IMR-90 (cell line): ENCODE measurements around the gene RBP5. TPM values are rescaled to one million over a fixed set of nuclear protein-coding genes. Genes with fewer than 3 reads are reported as not detected.

Experiments
- ATAC-seq: fragments of 200-7000 bp; cut with Tn5 transposase; 2 replicates; pipeline ENCODE4 v1.9.1; 2020; ENCODE audit warnings: low read depth, mild to moderate bottlenecking, moderate library complexity
- BruUV-seq: library from RNA; stranded (reverse); fragments of 400-500 nt; replicated peaks from 2 replicates; lab custom pipeline; 2021; lab: Mats Ljungman, UMichigan
- CTCF ChIA-PET: fragments of 300-600 bp; formaldehyde crosslinking; extraction: SDS; loops from one replicate; lab custom pipeline; 2021; ENCODE audit warnings: antibody characterized with exemption; lab: Yijun Ruan, JAX
- POLR2A ChIA-PET: fragments of 300-600 bp; sonication (Branson Sonifier 250); formaldehyde crosslinking; loops from one replicate; lab custom pipeline; 2022; ENCODE audit warnings: antibody characterized with exemption; ENCODE audit not compliant: unreplicated experiment; lab: Charles Lee
- DNase-seq: peaks from one replicate; pipeline ENCODE4 v3.0.0; 2013
- H2AFZ ChIP-seq: replicated peaks from 2 replicates; pipeline ENCODE3; 2013; ENCODE audit warnings: low read length, mild to moderate bottlenecking; ENCODE audit not compliant: poor library complexity
- H2AK5ac ChIP-seq: 2 replicates; pipeline ENCODE4 v1.6.1; 2013; ENCODE audit warnings: low read depth, low read length, inconsistent platforms
- H2AK9ac ChIP-seq: replicated peaks from 2 replicates; pipeline ENCODE3; 2013; ENCODE audit warnings: mild to moderate bottlenecking, low read depth, low read length, moderate library complexity; ENCODE audit not compliant: poor library complexity
- H2BK120ac ChIP-seq: 2 replicates; pipeline ENCODE4 v1.6.1; 2013; ENCODE audit warnings: low read depth, low read length, inconsistent platforms
- H2BK15ac ChIP-seq: 3 replicates; pipeline ENCODE4 v1.6.1; 2013; ENCODE audit warnings: low read depth, low read length, inconsistent platforms
- H2BK20ac ChIP-seq: 2 replicates; pipeline ENCODE4 v1.6.1; 2013; ENCODE audit warnings: low read depth, mild to moderate bottlenecking, inconsistent platforms, low read length, moderate library complexity
- H2BK5ac ChIP-seq: 2 replicates; pipeline ENCODE4 v1.6.1; 2013; ENCODE audit warnings: mild to moderate bottlenecking, low read depth, low read length, inconsistent platforms; ENCODE audit not compliant: poor library complexity, severe bottlenecking
- H3K14ac ChIP-seq: replicated peaks from 2 replicates; pipeline ENCODE4 v1.6.1; 2013; ENCODE audit warnings: low read depth, low read length, inconsistent platforms
- H3K18ac ChIP-seq: 2 replicates; pipeline ENCODE4 v1.6.1; 2013; ENCODE audit warnings: low read depth, low read length, control low read depth
- H3K23ac ChIP-seq: 2 replicates; pipeline ENCODE4 v1.6.1; 2013; ENCODE audit warnings: low read depth, low read length, inconsistent platforms
- H3K27ac ChIP-seq: 2 replicates; pipeline ENCODE4 v1.5.1; 2013; ENCODE audit warnings: mild to moderate bottlenecking, control low read depth, low read length; ENCODE audit not compliant: insufficient read depth
- H3K27me3 ChIP-seq: 2 replicates; pipeline ENCODE4 v1.6.1; 2013; ENCODE audit warnings: low read length; ENCODE audit not compliant: control insufficient read depth, insufficient read depth
- H3K36me3 ChIP-seq: 2 replicates; pipeline ENCODE4 v1.6.1; 2013; ENCODE audit warnings: low read length, mixed read lengths; ENCODE audit not compliant: control insufficient read depth, insufficient read depth
- H3K4ac ChIP-seq: 2 replicates; pipeline ENCODE4 v1.6.1; 2013; ENCODE audit warnings: low read depth, low read length, inconsistent platforms
- H3K4me1 ChIP-seq: 2 replicates; pipeline ENCODE4 v1.6.1; 2013; ENCODE audit warnings: low read length, mixed read lengths; ENCODE audit not compliant: control insufficient read depth, insufficient read depth
- H3K4me2 ChIP-seq: 2 replicates; pipeline ENCODE4 v1.6.1; 2013; ENCODE audit warnings: low read depth, mild to moderate bottlenecking, control low read depth, low read length, moderate library complexity
- H3K4me3 ChIP-seq: 2 replicates; pipeline ENCODE4 v1.5.1; 2013; ENCODE audit warnings: low read depth, mild to moderate bottlenecking, control low read depth, low read length, moderate library complexity; ENCODE audit not compliant: insufficient read depth
- H3K56ac ChIP-seq: 2 replicates; pipeline ENCODE4 v1.6.1; 2013; ENCODE audit warnings: low read length, inconsistent platforms; ENCODE audit not compliant: insufficient read depth; ENCODE audit errors: extremely low read depth
- H3K79me1 ChIP-seq, 2 experiments: 2 replicates each; pipeline ENCODE4 v1.6.1; 2013; ENCODE audit warnings: low read length in 2 of 2, inconsistent platforms in 1 of 2, low read depth in 1 of 2
- H3K9ac ChIP-seq: 2 replicates; pipeline ENCODE4 v1.6.1; 2013; ENCODE audit warnings: low read depth, low read length, control low read depth
- H3K9me1 ChIP-seq: 2 replicates; pipeline ENCODE4 v1.6.1; 2013; ENCODE audit warnings: low read length, inconsistent platforms; ENCODE audit not compliant: insufficient read depth
- H3K9me3 ChIP-seq: 2 replicates; pipeline ENCODE4 v1.6.1; 2013; ENCODE audit warnings: low read length; ENCODE audit not compliant: control insufficient read depth, insufficient read depth
- H4K20me1 ChIP-seq: 2 replicates; pipeline ENCODE4 v1.6.1; 2013; ENCODE audit warnings: low read length, inconsistent platforms; ENCODE audit not compliant: insufficient read depth
- H4K5ac ChIP-seq: 2 replicates; pipeline ENCODE4 v1.6.1; 2013; ENCODE audit warnings: mild to moderate bottlenecking, low read depth, low read length, control low read depth
- H4K8ac ChIP-seq, 2 experiments: 2 replicates each; pipeline ENCODE4 v1.6.1; 2013; ENCODE audit warnings: low read depth in 2 of 2, low read length in 2 of 2, control low read depth in 1 of 2, inconsistent platforms in 1 of 2
- H4K91ac ChIP-seq: 2 replicates; pipeline ENCODE4 v1.6.1; 2013; ENCODE audit warnings: low read depth, low read length, inconsistent platforms; ENCODE audit not compliant: insufficient read depth
- BHLHE40 ChIP-seq: fragments of 150-350 bp; IDR thresholded peaks from 2 replicates; pipeline ENCODE4 v1.6.1; 2016; ENCODE audit warnings: mild to moderate bottlenecking, low read depth, low read length
- CEBPB ChIP-seq: IDR thresholded peaks from 2 replicates; pipeline ENCODE4 v1.6.1; 2012; ENCODE audit warnings: low read depth, low read length, improper control_type of control experiment
- CHD1 ChIP-seq: IDR thresholded peaks from 2 replicates; pipeline ENCODE4 v1.6.1; 2012; ENCODE audit warnings: low read depth, low read length, improper control_type of control experiment
- FOS ChIP-seq: fragments of 150-350 bp; IDR thresholded peaks from 2 replicates; pipeline ENCODE4 v1.6.1; 2016; ENCODE audit warnings: low read depth, low read length
- MAFK ChIP-seq: IDR thresholded peaks from 2 replicates; pipeline ENCODE4 v1.6.1; 2012; ENCODE audit warnings: low read depth, low read length, improper control_type of control experiment
- MAZ ChIP-seq: IDR thresholded peaks from 2 replicates; pipeline ENCODE4 v1.6.1; 2012; ENCODE audit warnings: low read depth, mild to moderate bottlenecking, low read length, improper control_type of control experiment, moderate library complexity, borderline replicate concordance
- MXI1 ChIP-seq: IDR thresholded peaks from 2 replicates; pipeline ENCODE4 v1.6.1; 2012; ENCODE audit warnings: low read depth, mild to moderate bottlenecking, low read length, moderate library complexity, borderline replicate concordance
- NFE2L2 ChIP-seq: fragments of 150-350 bp; IDR thresholded peaks from 2 replicates; pipeline ENCODE4 v1.6.1; 2016; ENCODE audit warnings: low read depth, mild to moderate bottlenecking, low read length
- POLR2A ChIP-seq: IDR thresholded peaks from 2 replicates; pipeline ENCODE4 v1.6.1; 2012; ENCODE audit warnings: mild to moderate bottlenecking, low read depth, low read length
- RAD21 ChIP-seq: IDR thresholded peaks from 2 replicates; pipeline ENCODE4 v1.6.1; 2012; ENCODE audit warnings: low read length, improper control_type of control experiment
- RCOR1 ChIP-seq: IDR thresholded peaks from 2 replicates; pipeline ENCODE4 v1.6.1; 2012; ENCODE audit warnings: mild to moderate bottlenecking, low read length, improper control_type of control experiment; ENCODE audit not compliant: insufficient replicate concordance
- RFX5 ChIP-seq: IDR thresholded peaks from 2 replicates; pipeline ENCODE4 v1.8.0; 2012; ENCODE audit warnings: low read depth, mild to moderate bottlenecking, low read length, moderate library complexity
- SMC3 ChIP-seq: fragments of 150-350 bp; IDR thresholded peaks from 2 replicates; pipeline ENCODE4 v1.6.1; 2016; ENCODE audit warnings: low read depth, mild to moderate bottlenecking, antibody characterized with exemption, low read length, moderate library complexity
- WGBS, 2 experiments: methylation state at CpG; one replicate each; pipeline versions ENCODE4 v1.1.5 to v1.1.7; 2013; ENCODE audit warnings: missing lambda C conversion rate in 2 of 2; ENCODE audit not compliant: insufficient read length in 1 of 2; ENCODE audit errors: extremely low coverage in 2 of 2; 5-methylcytosine and 5-hydroxymethylcytosine counted together
- dilution Hi-C: fragments of 300-500 bp; cut with HindIII; formaldehyde crosslinking; loops from one replicate; pipeline ENCODE4 v1.14.3; 2018; ENCODE audit warnings: low sequenced_read_pairs; ENCODE audit not compliant: unreplicated experiment
- in situ Hi-C: fragments of 300-500 bp; cut with MboI; formaldehyde crosslinking; loops from 3 replicates; pipeline ENCODE4 v1.14.3; 2019; ENCODE audit warnings: low sequenced_read_pairs, inconsistent platforms, mixed read lengths
- intact Hi-C: fragments of 100-400 bp; cut with micrococcal nuclease; formaldehyde crosslinking; loops from 2 replicates; pipeline ENCODE4 v1.10.0; 2022
- polyA plus RNA-seq, 3 experiments: library from polyadenylated mRNA; depleted of rRNA; stranded (reverse); fragments of >200 nt; gene quantifications; 2 replicates each; pipeline ENCODE4 v1.2.3, GENCODE V29; 2012; ENCODE audit warnings: low replicate concordance in 1 of 3
- total RNA-seq: library from RNA; depleted of rRNA; stranded (reverse); fragments of >200 nt; gene quantifications from 2 replicates; pipeline ENCODE4 v1.2.3, GENCODE V29; 2012
- TF ChIP-seq, protein P1 (sequence below): fragments of 150-350 bp; IDR thresholded peaks from 2 replicates; pipeline ENCODE4 v1.6.1; 2017; ENCODE audit warnings: mild to moderate bottlenecking, antibody characterized with exemption, low read length, low read depth
- TF ChIP-seq, protein P2 (sequence below): fragments of 150-350 bp; IDR thresholded peaks from 2 replicates; pipeline ENCODE4 v1.6.1; 2016; ENCODE audit warnings: low read depth, mild to moderate bottlenecking, low read length, moderate library complexity, borderline replicate concordance
- TF ChIP-seq, protein P3 (sequence below): conservative IDR thresholded peaks from 2 replicates; pipeline ENCODE4 v1.5.1; 2012; ENCODE audit warnings: mild to moderate bottlenecking, low read depth, low read length, improper control_type of control experiment

RBP5 gene
- total and polyA plus RNA-seq, 2 of the 4 experiments (the other 2 are of a cell fraction) = 0.15 TPM; not detected in 1

DNA sequence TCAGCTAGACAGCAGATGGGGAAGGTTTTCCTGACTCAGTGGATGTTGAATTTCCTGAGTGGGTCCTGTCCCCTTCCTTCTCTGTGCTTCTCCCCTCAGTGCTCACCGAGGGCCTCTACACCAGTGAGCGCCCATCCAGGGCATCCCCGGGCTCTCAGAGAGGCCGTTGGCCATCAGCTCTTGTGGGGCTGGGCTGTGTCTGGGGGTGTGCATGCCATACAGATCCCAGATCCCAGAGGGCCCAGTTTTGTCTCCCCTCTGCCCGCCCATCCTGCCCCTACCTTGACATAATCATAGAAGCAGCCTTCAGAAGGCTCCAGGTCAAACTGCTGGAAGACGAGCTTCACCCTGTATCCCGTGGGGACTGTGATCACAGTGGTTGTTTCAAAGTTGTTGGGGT, 37.5 kb downstream of the RBP5 start:
- TF ChIP-seq RAD21 (no peak), CEBPB (no peak), NFE2L2 (no peak), POLR2A (no peak), MXI1 (no peak), MAFK (no peak), RFX5 (no peak), SMC3 (no peak), BHLHE40 (no peak), CHD1 (no peak), FOS (no peak), MAZ (no peak), RCOR1 (no peak)
- TF ChIP-seq, protein P1, sequence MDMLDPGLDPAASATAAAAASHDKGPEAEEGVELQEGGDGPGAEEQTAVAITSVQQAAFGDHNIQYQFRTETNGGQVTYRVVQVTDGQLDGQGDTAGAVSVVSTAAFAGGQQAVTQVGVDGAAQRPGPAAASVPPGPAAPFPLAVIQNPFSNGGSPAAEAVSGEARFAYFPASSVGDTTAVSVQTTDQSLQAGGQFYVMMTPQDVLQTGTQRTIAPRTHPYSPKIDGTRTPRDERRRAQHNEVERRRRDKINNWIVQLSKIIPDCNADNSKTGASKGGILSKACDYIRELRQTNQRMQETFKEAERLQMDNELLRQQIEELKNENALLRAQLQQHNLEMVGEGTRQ = no peak
- TF ChIP-seq, protein P2, sequence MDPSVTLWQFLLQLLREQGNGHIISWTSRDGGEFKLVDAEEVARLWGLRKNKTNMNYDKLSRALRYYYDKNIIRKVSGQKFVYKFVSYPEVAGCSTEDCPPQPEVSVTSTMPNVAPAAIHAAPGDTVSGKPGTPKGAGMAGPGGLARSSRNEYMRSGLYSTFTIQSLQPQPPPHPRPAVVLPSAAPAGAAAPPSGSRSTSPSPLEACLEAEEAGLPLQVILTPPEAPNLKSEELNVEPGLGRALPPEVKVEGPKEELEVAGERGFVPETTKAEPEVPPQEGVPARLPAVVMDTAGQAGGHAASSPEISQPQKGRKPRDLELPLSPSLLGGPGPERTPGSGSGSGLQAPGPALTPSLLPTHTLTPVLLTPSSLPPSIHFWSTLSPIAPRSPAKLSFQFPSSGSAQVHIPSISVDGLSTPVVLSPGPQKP = no peak
- TF ChIP-seq, protein P3, sequence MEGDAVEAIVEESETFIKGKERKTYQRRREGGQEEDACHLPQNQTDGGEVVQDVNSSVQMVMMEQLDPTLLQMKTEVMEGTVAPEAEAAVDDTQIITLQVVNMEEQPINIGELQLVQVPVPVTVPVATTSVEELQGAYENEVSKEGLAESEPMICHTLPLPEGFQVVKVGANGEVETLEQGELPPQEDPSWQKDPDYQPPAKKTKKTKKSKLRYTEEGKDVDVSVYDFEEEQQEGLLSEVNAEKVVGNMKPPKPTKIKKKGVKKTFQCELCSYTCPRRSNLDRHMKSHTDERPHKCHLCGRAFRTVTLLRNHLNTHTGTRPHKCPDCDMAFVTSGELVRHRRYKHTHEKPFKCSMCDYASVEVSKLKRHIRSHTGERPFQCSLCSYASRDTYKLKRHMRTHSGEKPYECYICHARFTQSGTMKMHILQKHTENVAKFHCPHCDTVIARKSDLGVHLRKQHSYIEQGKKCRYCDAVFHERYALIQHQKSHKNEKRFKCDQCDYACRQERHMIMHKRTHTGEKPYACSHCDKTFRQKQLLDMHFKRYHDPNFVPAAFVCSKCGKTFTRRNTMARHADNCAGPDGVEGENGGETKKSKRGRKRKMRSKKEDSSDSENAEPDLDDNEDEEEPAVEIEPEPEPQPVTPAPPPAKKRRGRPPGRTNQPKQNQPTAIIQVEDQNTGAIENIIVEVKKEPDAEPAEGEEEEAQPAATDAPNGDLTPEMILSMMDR = no peak
- no peaks in the 10 kb centered on the region for H4K20me1 ChIP-seq
- intact Hi-C loops = no loop called here
- peak overlapping the region; percentile 99 for H3K4ac ChIP-seq
- POLR2A ChIA-PET = no interaction called here
- peak overlapping the region; percentile 55 for H3K4me3 ChIP-seq
- no CpG with 5 or more reads among the region's 7 CpGs for WGBS, 2 experiments
- H3K79me1 ChIP-seq = peaks cover 13 to 28% of the 10 kb centered on the region in 2 experiments; a peak in 3 of 4 replicates
- peak overlapping the region; percentile 92 for H3K4me2 ChIP-seq
- peak overlapping the region; percentile 97 for H2BK120ac ChIP-seq
- H3K36me3 ChIP-seq = peaks cover 41% of the 10 kb centered on the region
- peak overlapping the region; percentile 11; the same call in 1 of the 2 replicates for H2BK20ac ChIP-seq
- no TSS peak for BruUV-seq
- H2BK15ac ChIP-seq = peak overlapping the region; percentile 89; the same call in 1 of the 3 replicates
- in situ Hi-C loops = no loop called here
- DNase-seq = no peak
- dilution Hi-C loops = no loop called here
- H3K27me3 ChIP-seq = no peaks in the 10 kb centered on the region
- H2AK9ac ChIP-seq = peak overlapping the region; percentile 91
- peak overlapping the region; percentile 92 for H2AFZ ChIP-seq
- H3K27ac ChIP-seq = peak overlapping the region; percentile 84; the same call in 1 of the 2 replicates
- H3K18ac ChIP-seq = peak overlapping the region; percentile 96
- H4K91ac ChIP-seq = peak overlapping the region; percentile 99; the same call in 1 of the 2 replicates
- H3K14ac ChIP-seq = peak overlapping the region; percentile 99
- H3K23ac ChIP-seq = peak overlapping the region; percentile 100
- ATAC-seq = no peak
- H2BK5ac ChIP-seq = no peak overlapping the region
- H3K9ac ChIP-seq = peak overlapping the region; percentile 92; the same call in 1 of the 2 replicates
- H3K56ac ChIP-seq = no peak overlapping the region
- CTCF ChIA-PET = interaction anchor here (1.1 kb wide), 1 partner anchor 22 kb away, joined by 3 read pairs; no protein-coding TSS in a partner anchor
- peak overlapping the region; percentile 91; the same call in 1 of the 2 replicates for H2AK5ac ChIP-seq
- peak overlapping the region; percentile 77 to 98; a peak in 3 of 4 replicates for H4K8ac ChIP-seq
- peaks cover 23% of the 10 kb centered on the region for H3K9me1 ChIP-seq
- peak overlapping the region; percentile 94 for H4K5ac ChIP-seq
- H3K9me3 ChIP-seq = no peaks in the 10 kb centered on the region
- H3K4me1 ChIP-seq = peaks cover 26% of the 10 kb centered on the region
